Fibroblast of pulmonary artery (primary cell): ENCODE measurements around the gene PITPNM3.

Experiments
- DNase-seq: peaks from one replicate; pipeline ENCODE4 v3.0.0-alpha.2; 2010; ENCODE audit warnings: low read depth
- H3K4me3 ChIP-seq: replicated peaks from 2 replicates; pipeline ENCODE4 v1.5.1; 2011; ENCODE audit warnings: low read depth, mild to moderate bottlenecking, control low read depth, low read length, moderate library complexity
- TF ChIP-seq, protein P1 (sequence below): IDR thresholded peaks from 2 replicates; pipeline ENCODE4 v1.5.1; 2011; ENCODE audit warnings: mild to moderate bottlenecking, control low read depth, low read length, inconsistent platforms; ENCODE audit errors: missing control alignments

PITPNM3 gene

GRCh38 chr17:6588165-6588564 lies 31.8 kb upstream of the PITPNM3 start:
- DNase-seq: no peak
- no peak overlapping the region for H3K4me3 ChIP-seq
- TF ChIP-seq, protein P1, sequence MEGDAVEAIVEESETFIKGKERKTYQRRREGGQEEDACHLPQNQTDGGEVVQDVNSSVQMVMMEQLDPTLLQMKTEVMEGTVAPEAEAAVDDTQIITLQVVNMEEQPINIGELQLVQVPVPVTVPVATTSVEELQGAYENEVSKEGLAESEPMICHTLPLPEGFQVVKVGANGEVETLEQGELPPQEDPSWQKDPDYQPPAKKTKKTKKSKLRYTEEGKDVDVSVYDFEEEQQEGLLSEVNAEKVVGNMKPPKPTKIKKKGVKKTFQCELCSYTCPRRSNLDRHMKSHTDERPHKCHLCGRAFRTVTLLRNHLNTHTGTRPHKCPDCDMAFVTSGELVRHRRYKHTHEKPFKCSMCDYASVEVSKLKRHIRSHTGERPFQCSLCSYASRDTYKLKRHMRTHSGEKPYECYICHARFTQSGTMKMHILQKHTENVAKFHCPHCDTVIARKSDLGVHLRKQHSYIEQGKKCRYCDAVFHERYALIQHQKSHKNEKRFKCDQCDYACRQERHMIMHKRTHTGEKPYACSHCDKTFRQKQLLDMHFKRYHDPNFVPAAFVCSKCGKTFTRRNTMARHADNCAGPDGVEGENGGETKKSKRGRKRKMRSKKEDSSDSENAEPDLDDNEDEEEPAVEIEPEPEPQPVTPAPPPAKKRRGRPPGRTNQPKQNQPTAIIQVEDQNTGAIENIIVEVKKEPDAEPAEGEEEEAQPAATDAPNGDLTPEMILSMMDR: no peak

- DNase-seq: no peak
- TF ChIP-seq, protein P1: no peak
- H3K4me3 ChIP-seq: no peak overlapping the region
Measured at GRCh38 chr17:6587310-6587709, 31.0 kb upstream of the PITPNM3 start.

DNA sequence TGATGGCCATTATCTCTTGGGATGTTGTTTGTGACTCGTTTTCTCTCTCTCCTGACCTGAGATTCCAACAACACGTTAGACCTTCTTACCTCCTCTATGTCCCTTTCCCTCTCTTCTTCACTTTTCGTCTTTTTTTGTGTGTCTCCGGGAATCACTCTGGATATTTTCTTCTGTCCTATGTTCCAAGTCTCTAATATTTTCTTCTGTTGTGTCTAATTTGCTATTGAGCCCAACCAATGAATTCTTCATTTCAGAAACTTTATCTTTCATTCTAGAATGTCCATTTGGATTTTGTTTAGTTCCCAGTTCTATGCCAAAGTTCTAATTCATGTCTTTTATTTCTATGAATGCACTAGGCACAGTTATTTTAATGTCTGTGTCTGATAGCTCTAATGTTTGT lies 27.1 kb upstream of the PITPNM3 start:
- TF ChIP-seq, protein P1: no peak
- DNase-seq: no peak
- H3K4me3 ChIP-seq: no peak overlapping the region

GRCh38 chr17:6580625-6581024 lies 24.3 kb upstream of the PITPNM3 start:
- no peak overlapping the region for H3K4me3 ChIP-seq
- TF ChIP-seq, protein P1: no peak
- no peak for DNase-seq

DNA sequence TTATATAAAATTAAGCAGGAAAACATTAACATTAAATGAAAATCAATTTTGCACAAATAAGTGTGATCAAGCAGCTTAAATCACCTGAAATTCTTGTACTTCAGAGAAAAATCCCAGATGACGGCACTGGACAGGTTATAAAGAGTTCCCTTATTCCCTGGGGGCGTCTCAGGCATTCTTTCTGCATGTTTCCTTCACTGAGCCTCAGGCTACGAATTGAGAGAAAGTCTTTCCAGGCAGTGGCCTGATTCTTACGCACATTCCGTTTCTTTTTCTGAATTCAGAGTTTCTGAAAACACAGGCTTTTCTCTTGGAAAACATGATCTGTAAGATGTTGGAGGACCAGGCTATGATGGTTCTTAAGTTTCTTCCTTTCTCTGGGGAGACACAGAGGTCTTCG lies 22.1 kb upstream of the PITPNM3 start:
- H3K4me3 ChIP-seq: no peak overlapping the region
- TF ChIP-seq, protein P1: no peak
- no peak for DNase-seq

DNA sequence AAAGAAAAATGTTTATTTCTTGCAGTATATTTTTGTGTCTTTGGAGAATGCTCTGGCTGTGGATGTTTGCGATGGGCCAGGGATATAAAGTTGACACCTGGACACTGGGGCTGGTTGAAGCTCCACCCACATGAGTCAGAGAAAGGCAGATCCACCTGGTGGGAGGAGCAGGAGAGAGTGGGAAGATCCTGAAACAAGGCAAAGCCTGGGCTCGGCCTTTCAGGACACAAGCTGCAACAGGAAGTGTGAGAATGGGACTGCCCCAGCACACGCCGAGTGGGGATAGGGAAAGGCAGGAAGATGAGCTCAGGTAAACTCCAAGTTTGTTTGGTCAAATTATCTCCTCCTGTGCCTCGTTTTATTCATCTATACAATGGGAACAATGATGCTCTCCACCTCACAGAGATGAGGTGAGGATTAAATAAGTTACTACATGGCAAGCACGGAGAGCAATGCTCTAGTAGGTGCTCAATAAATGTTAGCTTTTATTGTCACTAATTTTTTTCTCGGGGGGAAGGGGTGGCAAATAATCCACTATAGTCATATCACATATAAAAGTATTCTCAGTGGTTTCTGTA lies 21.4 kb upstream of the PITPNM3 start:
- TF ChIP-seq, protein P1: no peak
- DNase-seq: no peak

GRCh38 chr17:6576038-6576785 lies 19.9 kb upstream of the PITPNM3 start:
- TF ChIP-seq, protein P1: no peak
- no peak for DNase-seq
- H3K4me3 ChIP-seq: no peak overlapping the region

More for the DNA sequence above, 21.4 kb upstream of the PITPNM3 start:
- no peak overlapping the region for H3K4me3 ChIP-seq
